GM18907 (cell line): ENCODE results near the gene KRT40.

Source experiments
- ATAC-seq: cut with Tn5 transposase; IDR thresholded peaks from one replicate; pipeline ENCODE4 v1.9.1; 2021; ENCODE audit warnings: mild to moderate bottlenecking, moderate library complexity; ENCODE audit not compliant: unreplicated experiment

The KRT40 gene

DNA sequence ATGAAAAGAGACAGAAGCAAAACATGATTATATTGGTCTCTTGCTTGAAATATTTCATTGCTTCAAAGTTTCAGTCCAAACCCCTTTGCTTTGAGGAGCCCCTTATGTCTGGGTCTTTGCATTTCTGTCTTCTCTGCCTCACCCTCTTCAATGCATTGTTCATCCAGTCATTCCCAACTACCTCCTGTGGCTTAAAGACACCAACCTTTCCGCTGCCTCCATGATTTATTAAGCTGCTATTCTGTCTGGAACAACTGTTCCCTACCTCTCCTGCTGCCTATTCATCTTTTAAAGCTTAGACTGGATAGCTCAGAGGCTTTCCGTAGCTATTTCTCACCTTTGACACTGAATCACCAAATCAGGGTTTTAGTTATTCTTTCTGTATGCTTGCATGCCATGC, 13.2 kb upstream of the KRT40 start:
- no peak for ATAC-seq

DNA sequence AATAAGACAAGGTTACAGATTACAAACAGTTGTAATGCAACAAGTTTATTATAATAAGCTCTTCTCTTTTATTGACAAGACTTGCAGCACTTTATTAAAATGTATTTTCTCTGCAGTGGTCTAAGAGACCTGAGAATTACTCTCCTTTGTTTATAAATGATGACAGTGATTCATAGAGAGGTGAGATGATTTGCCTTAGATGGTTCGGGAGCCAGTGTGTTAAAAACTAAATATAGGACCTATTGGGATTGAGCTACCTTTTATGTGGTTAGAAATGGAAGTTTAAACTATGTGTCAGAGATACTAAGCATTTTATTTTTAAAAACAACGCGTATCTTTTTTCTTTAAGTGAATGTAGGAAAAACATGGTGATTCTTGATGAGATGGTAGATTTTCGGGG, 12.7 kb upstream of the KRT40 start:
- no peak for ATAC-seq

DNA sequence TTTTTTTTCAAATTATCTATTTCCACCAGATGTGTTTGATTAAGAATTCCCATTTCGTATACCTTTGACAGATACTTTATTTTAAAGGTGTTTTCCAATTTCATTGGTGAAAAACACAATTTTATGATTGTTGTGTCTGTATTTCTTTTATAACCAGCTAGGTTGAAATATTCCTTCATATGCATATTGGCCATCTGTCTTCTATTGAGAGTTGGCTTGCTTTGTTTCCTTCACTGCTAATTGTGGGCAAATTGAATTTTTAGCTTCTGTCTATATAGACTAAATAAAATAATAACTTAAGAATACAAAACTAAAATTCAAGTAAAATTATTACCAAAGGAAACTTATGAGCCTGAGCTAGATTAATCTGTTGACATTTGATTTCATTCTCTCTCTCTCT, 11.0 kb upstream of the KRT40 start:
- no peak for ATAC-seq

DNA sequence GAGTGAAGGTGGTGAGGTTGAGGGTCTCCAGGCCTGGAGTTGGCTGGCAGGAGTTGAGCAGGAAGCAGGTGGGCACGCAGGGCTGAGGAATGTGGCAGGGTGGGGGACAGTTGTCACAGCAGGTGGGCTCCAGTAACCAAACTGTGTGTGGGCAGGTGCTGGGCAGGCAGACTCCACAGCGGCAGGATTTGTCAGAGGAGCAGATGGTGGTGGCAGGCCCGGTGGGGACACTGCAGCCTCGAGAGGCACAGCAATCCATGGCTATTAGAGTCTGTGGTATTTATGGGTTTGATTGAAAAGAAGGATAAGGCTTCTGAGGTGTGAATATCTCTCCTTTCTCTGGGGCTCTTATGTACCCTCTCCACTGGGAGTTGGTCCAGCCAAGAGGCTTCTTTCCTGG, 9.7 kb upstream of the KRT40 start, which contains the start of gene KRTAP3-3:
TSS of gene KRTAP3-3 (minus strand) at position 326 of the 400 bp plus-strand sequence. CDS start at position 259, 67 bp downstream.
- no peak for ATAC-seq

DNA sequence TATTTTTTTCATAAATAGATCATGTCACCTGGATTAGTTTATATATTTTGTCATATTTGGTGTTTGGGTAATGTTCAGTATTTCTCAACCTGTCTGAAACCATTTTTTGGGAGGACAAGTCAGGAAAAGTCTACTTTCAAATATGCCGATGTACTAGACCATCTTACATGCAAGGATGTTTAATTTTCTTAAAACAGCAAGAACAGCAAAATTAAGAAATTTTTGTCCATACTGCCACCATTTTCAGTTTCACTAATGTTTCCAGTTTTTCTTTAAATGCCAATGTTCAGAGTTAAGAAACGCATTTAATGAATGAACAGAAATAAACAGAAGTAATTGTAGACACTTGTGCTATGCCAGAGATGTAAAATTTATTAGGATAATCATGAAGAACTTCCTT, 9.0 kb upstream of the KRT40 start:
- no peak for ATAC-seq

DNA sequence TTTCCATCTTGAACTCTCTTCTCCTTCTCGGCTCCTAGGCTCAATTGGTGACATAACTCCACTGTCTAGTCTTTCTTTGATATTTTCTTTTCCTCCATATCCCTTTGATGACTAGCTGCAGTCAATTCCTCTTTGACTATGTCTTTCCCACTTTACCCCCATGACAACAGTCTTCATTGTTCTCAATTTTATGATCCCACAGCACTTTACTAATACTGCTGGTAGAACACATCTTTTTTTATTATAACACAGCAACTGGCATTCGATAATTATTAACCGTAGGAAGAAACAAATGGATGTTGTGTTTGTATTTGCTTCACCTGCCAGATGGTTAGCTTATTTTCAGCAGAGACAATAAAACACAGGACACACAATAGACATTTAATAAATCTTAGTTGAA, 8.5 kb upstream of the KRT40 start:
- ATAC-seq: no peak

DNA sequence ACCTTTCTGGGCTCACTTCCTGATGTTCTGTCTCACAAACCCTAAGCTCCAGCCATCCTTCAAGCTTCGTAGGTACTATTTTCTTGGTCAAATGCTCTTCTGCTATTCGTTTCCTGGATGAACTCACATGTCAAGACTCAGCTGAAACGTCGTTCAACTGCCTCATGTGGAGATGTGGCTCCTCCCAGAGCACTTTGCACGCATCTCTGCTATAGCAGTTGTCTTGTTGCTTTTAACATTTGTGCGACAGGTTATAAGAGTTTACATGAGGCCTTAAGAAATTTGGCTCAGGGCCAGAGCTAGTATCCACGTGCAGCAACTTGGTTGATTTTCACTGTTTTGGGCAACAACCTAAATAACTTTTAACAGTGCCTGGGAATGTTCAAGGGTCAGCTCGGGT, 2.8 kb upstream of the KRT40 start:
- no peak for ATAC-seq

DNA sequence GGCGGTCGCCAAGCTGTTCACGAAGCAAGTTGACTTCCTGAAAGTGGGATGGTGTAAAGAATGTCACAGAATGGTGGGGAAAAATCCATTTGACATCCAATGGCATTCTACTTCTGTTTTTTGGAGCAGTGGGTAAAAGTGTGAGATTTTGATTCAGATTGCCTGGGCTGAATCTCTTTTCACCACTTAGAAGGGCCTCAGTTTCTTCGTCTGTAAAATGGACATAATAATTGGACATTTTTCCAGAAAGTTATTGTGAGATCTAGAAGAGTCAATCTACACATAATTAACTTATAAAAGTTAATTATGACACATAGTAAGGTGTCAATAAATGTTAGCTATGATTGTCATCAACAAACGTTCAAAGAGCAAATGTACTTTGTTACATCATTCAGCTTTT, 3.0 kb downstream of the KRT40 start:
- no peak for ATAC-seq

DNA sequence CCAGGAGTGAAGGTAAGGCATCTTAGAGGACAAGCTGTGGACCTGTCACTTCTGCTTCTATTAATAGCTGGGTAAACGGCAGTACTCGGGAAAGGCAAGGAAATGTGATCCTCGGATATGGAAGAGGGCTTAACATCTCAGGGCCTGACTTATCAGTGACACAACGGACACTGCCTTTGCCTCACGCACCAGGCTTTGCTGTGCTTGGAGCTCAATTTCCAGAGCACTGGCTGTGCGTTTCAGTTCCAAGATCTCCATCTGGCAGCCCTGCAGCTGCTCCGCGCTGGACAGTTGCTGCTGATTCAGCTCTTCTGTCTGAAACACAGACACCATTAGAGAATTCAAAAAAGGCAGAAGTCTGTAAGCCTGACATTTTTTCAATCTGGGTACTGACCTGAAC, 3.5 kb downstream of the KRT40 start:
- no peak for ATAC-seq

DNA sequence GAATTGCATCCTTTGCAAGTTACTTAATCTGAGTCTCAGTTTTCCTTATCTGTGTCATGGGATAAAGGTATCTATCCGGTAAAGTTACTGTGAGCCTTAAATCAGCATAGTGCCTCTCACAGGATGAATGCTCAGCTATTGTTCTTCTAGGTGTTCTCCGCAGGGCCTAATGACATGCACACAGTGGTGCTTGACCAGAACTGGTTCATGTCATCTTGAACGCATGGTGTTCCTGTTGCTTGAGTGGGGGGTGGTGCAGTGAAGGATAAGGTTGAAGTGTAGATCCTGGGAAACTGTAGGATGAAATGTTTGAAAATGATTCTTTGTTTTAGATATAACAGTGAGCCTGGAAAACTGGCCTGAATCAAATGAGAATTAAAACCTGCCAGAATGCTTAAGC, 4.0 kb downstream of the KRT40 start:
- no peak for ATAC-seq

DNA sequence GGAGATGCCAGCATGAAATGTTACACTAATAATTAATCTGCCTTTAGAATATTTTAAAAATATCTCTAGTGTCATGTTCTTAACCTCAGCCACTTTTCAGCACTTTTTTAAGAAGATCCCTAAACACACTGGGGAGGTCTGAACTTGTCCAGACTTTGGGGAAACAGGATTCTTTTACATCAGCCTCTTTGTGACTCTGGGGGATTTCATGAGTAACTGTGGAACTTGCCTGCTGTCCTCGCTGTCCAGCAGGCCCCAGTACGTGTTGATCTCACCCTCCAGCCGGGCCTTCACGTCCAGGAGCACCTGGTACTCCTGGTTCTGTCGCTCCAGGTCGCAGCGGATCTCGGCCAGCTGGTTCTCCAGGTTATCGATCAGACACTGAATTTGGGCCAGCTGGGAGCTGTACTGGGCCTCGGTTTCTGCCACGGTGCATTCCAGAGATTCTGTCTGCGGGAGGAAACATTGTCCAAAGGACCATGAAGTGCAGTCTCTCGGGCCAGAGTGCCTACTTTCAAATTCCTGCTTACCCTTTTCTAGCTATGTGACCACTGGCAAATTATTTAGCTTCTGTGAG, 5.5 kb downstream of the KRT40 start:
- no peak for ATAC-seq

DNA sequence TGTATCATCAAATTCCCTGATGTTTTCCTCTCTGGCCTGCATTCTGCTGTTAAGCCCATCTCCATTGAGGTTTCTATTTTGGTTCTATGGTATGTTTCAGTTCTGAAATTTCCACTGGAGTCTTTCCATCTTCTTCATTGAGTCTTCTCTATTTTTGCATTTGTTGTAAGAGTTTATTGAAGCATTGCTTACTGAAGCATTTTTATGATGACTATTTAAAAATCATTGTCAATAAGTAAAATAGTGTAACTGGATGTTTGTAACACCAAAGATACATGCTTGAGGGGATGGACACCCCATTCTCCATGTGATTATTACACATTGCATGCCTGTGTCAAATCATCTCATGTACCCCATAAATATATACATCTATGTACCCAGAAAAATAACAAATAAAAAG, 8.6 kb downstream of the KRT40 start:
- no peak for ATAC-seq

DNA sequence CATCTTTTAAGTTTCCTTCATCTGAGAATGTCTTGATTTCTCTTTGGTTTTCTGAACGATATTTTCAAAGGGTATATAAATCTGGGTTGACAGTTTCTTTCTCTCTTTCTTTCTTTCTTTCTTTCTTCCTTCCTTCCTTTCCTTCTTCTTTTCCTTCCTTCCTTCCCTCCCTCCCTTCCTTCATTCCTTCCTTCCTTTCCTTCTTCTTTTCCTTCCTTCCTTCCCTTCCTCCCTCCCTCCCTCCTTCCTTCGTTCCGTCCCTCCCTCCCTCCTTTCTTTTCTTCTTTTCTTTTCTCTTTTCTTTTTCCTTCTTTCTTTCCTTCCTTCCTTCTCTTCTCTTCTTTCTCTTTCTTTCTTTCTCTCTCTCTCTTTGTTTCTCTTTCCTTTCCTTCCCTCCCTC, 9.8 kb downstream of the KRT40 start:
- no peak for ATAC-seq

DNA sequence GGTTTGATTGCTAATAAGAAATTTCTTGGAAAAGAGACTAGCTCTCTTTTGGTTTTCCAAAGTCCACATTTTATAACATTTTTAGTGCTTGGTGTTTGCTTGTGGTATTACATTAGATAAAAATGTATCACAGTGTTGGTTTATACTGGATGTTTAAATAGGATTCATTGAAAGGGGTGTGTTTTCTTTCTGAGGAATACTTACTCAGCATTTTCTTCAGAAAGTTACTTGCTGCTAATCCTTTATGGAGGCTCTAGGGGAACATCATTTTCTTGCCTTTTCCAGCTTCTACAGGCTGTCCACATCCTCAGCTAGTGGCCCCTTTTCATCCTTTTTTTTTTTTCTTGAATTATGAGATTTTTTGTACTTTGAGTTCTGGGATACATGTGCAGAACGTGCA, 16.5 kb downstream of the KRT40 start:
- ATAC-seq: no peak

DNA sequence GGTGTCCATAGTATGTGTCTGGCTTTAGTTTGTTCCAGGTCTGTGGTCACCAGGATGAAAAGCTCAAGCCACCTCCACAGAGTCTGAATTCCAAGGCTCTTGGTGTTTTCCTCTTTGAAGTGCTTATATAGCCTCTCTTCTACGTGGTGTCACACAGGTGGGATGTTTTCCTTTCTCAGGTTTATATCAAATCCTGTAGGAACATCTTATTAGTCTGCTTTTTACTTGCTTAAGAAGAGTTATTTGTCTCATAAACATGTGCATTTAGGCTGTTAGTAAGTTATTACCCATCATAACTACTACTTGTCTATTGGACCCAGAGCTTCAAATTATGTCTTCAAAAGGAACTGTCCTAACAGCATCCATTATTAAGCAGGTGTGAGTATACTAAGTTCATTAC, 17.3 kb downstream of the KRT40 start, which contains the start of gene KRT39:
TSS of gene KRT39 (minus strand) at position 101 of the 400 bp plus-strand sequence. CDS start at position 9, 92 bp downstream.
- ATAC-seq: no peak

DNA sequence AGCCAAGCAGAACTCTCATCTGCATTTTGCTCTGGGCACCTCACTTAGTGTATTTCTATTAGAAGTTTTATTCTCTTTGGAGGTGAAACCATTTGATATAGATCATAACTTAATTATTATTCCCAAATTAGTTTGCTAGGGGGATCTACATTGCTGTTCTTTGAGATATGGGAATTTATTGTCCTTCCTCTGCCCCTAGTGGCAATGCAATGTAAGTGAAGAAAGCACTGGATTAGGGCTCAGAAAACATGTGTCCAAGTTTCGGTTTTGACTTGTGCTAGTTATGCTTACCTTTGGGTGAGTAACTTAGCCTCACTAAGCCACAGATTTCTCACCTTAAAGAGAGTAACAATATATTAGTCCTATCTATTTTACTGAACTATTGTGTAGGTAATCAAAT, 20.3 kb downstream of the KRT40 start:
- no peak for ATAC-seq

DNA sequence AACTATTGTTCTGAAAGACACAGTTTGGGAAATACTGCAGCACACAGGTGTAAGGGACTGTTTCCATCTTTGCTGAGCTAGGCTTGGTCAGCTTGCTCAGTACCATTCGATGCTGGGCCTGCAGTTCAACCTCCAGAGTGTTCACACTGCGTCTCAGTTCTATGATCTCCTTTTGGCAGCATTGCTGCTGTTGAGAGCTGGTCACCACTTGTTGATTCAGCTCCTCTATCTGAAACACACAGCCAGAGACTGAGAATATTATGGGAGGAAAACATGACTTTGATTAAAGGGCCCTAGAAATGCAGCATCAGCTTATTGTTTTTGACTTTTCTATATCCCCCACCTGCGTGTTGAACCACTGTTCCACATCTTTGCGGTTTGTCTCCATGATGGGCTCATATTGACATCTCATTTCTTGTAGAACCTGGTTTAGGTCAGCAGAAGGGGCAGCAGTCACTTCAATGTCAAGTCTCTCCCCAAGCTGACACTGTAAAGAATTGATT, 22.0 kb downstream of the KRT40 start:
- no peak for ATAC-seq

DNA sequence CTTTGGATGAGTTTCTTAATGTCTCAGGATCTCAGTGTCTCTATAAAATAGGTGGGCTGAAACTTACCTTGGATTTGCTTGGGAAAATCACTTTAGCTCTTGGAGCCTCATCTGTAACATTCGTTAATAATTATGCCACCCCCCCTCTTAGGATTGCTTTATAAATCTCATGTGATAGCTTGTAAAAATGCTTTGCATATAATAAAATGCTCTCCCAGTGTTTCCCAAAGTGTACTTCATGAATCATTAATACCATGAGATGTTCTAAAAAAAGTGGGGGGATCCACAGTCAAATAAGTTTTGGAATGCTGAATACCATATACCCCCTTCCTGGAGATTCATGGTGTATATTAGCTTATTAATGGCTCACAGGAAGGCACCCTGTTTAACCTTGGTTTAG, 22.5 kb downstream of the KRT40 start:
- no peak for ATAC-seq

DNA sequence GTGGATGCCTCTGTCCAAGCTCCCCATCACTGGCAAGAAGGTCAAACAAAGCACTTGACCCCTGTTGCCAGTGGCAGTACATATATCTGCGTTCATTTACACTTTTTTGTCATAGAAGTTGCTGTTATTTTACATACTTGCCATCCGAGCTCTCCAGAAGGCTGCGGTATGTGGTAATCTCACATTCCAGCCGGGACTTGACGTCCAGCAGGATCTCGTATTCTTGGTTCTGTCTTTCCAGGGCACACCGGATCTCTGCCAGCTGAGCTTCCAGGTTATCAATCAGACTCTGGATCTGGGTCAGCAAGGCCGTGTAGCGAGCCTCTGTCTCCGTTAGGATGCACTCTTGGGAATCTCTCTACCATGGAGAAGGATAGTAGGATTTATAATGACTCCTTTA, 24.0 kb downstream of the KRT40 start:
- no peak for ATAC-seq

DNA sequence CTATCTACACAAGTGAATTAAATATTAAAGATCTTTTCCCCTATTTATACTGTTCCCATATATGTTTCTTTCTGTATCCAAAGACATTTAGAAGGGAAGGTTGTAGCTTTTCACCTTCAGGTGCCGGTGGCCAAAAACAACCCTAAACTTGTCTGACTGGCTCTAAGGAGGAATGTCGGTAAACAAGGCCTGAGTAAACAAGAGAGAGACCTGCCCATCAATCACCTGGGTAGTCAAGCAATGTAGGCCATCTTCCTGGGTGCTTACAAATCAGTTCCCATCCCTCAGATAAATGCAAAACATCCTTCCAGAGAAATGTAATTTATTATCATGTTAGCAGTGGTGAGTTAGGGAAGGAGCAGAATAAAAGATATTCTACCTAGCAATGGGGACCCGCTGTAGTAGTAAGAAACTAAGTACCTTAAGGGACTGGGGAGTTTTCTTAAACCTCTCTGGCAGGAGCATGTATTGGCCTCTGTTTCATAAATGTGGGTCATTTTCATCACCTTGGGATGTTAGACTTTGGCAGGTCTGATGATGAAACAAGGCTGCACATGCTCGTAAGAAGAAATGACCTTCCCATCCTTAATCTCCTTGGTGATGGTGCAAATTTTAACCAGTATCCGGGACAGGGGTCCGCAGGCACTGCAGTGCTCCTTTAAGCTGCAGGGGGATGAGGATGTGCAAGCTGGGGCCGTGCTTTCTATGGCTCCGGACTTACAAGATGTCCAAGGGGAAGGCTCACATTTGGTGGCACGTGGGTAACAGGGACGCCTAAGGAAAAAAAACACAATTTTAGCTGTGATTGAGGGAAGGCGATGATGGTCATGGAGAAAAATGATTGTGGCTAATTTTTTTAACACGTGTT, 25.8 kb downstream of the KRT40 start:
- ATAC-seq: no peak

DNA sequence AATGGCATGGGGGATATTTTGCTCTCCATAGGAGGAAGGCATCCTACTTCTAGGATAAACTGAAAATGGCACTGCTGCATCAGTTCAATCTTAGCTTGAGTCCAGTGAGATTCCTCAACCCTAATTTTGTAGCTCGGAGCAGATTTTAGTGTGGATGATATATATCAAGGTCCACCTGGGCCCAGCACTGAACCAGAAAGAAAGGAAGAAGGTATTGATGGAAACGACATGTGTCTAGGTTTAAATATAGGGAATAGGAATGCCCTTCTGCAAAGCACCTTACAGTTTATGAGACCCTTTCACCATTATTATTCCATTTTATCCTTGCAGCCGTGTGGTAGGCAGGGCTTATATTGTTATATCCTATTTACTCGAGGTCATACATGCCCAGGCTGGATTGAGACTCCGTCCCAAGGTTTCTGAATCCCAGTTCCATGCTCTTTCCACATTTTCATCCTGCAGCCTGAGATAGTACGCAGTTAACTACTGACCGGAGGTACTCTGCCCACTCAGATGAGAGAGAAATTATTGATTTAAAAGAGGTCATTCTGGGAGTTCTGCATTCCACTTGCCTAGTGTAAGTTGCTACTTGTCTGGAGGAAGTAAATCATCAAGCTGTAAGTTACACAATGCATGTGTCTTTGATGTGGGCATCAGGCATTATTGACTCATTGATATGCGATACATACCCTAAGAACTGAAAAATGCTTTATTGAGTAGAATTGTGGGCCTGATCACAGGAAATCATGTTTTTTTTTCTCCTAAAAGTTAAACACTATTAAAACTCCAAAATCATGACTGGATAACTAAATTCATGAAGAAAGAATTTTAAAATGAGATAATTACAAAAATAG, 27.5 kb downstream of the KRT40 start:
- no peak for ATAC-seq
